ENCODE results near the gene UCP2.

The UCP2 gene

GRCh38 chr11:74022546-74022945 is 39.9 kb upstream of the UCP2 start:
- intact Hi-C loops (cut with DNase I; ENCODE audit: low total_unique reads): loop anchor here (10.0 kb wide), 1 partner anchor 58 kb away; no protein-coding TSS in a partner anchor
- Histone ChIP-seq H3K27ac (no peak overlapping the region), H3K4me3 (no peak overlapping the region), H3K4me1 (peaks cover 0 to 46% (median 25%) of the 10 kb centered on the region in 4 donors), H3K9me3 (no peaks in the 10 kb centered on the region), H3K27me3 (no peaks in the 10 kb centered on the region), H3K36me3 (peaks cover 0 to 6% (median 0%) of the 10 kb centered on the region in 3 donors)
- DNase-seq: no peak
- TF ChIP-seq CTCF (IDR thresholded peaks at IDR 0.05): no peak

GRCh38 chr11:74021998-74022397 is 39.4 kb upstream of the UCP2 start:
- intact Hi-C loops (cut with DNase I; ENCODE audit: low total_unique reads): loop anchor here (10.0 kb wide), 1 partner anchor 57 kb away; no protein-coding TSS in a partner anchor
- no peak overlapping the region for H3K4me3 ChIP-seq
- H3K36me3 ChIP-seq: peaks cover 0 to 6% (median 0%) of the 10 kb centered on the region in 3 donors
- H3K27me3 ChIP-seq: no peaks in the 10 kb centered on the region
- TF ChIP-seq CTCF (IDR thresholded peaks at IDR 0.05): no peak
- no peaks in the 10 kb centered on the region for H3K9me3 ChIP-seq
- no peak overlapping the region for H3K27ac ChIP-seq
- DNase-seq: no peak
- H3K4me1 ChIP-seq: peaks cover 0 to 44% (median 25%) of the 10 kb centered on the region in 4 donors

- Histone ChIP-seq H3K27ac (no peak overlapping the region), H3K36me3 (peaks cover 0 to 10% (median 0%) of the 10 kb centered on the region in 3 donors), H3K27me3 (no peaks in the 10 kb centered on the region), H3K4me1 (peaks cover 0 to 37% (median 25%) of the 10 kb centered on the region in 4 donors), H3K9me3 (no peaks in the 10 kb centered on the region), H3K4me3 (no peak overlapping the region)
- TF ChIP-seq CTCF (IDR thresholded peaks at IDR 0.05): no peak
- DNase-seq: no peak
- intact Hi-C loops (cut with DNase I; ENCODE audit: low total_unique reads): loop anchor here (10.0 kb wide), 1 partner anchor 56 kb away; no protein-coding TSS in a partner anchor
These were observed 37.9 kb upstream of the UCP2 start for GRCh38 chr11:74020539-74020938.

GRCh38 chr11:74019860-74020259 is 37.2 kb upstream of the UCP2 start:
- Histone ChIP-seq H3K4me1 (peaks cover 0 to 34% (median 23%) of the 10 kb centered on the region in 4 donors), H3K4me3 (no peak overlapping the region), H3K9me3 (no peaks in the 10 kb centered on the region), H3K36me3 (peaks cover 0 to 10% (median 0%) of the 10 kb centered on the region in 3 donors), H3K27ac (peak overlapping the region in 1 of 2 donors; percentile 81), H3K27me3 (no peaks in the 10 kb centered on the region)
- no peak for DNase-seq
- no peak for TF ChIP-seq CTCF (IDR thresholded peaks at IDR 0.05)
- intact Hi-C loops (cut with DNase I; ENCODE audit: low total_unique reads): loop anchor here (5.0 to 10.0 kb wide), 2 partner anchors 38 to 55 kb away; partner anchors contain the start of gene UCP2

GRCh38 chr11:74019104-74019738 is 36.6 kb upstream of the UCP2 start:
- Histone ChIP-seq H3K4me1 (peaks cover 0 to 28% (median 20%) of the 10 kb centered on the region in 4 donors), H3K9me3 (no peaks in the 10 kb centered on the region), H3K4me3 (no peak overlapping the region), H3K27ac (peak overlapping the region; percentile 75 to 81), H3K36me3 (peaks cover 0 to 12% (median 2%) of the 10 kb centered on the region in 3 donors), H3K27me3 (no peaks in the 10 kb centered on the region)
- intact Hi-C loops (cut with DNase I; ENCODE audit: low total_unique reads): loop anchor here (5.0 kb wide), 1 partner anchor 37 kb away; the partner anchor contains the start of gene UCP2
- no peak for DNase-seq
- no peak for TF ChIP-seq CTCF (IDR thresholded peaks at IDR 0.05)

Data from tibial artery (tissue), 4 donors.